ENCODE measurements around the gene TMEM131L. TPM values are rescaled to one million over a fixed set of nuclear protein-coding genes. Genes with fewer than 3 reads are reported as not detected.
"Not testable (repeated sequence)": the region's sequence is repeated elsewhere in the genome, so short reads cannot be mapped to it uniquely, and the experiment has no call there.

Gene TMEM131L
- 7.2 and 7.6 TPM in 2 replicates for total RNA-seq

GRCh38 chr4:153466081-153466948, at the start of gene TMEM131L:
Gene TMEM131L, plus strand, starts transcription at chr4:153466360. Its CDS starts 38 bp downstream, at chr4:153466398.
- DNase-seq (ENCODE audit: low read depth): no peak
- Histone ChIP-seq H3K36me3 (ENCODE audit: control insufficient read depth, insufficient read depth, low read length) (peaks cover 1% of the 10 kb centered on the region), H3K4me3 (ENCODE audit: low read depth, low read length) (peak within 1 kb of the TSS; percentile 87), H3K27me3 (ENCODE audit: control insufficient read depth, insufficient read depth, low read length) (no peaks in the 10 kb centered on the region)
- no peak for TF ChIP-seq CTCF (IDR thresholded peaks at IDR 0.05; ENCODE audit: insufficient read depth, low read length, poor library complexity, severe bottlenecking)

- not testable (repeated sequence) for DNase-seq (ENCODE audit: low read depth); H3K4me3 ChIP-seq (ENCODE audit: low read depth, low read length); H3K27me3 ChIP-seq (ENCODE audit: control insufficient read depth, insufficient read depth, low read length); H3K36me3 ChIP-seq (ENCODE audit: control insufficient read depth, insufficient read depth, low read length)
These were observed 49.7 kb upstream of the TMEM131L start for GRCh38 chr4:153416456-153416855.

GRCh38 chr4:153418121-153418520, 48.0 kb upstream of the TMEM131L start:
- DNase-seq (ENCODE audit: low read depth): no peak
- Histone ChIP-seq H3K27me3 (ENCODE audit: control insufficient read depth, insufficient read depth, low read length) (no peaks in the 10 kb centered on the region), H3K36me3 (ENCODE audit: control insufficient read depth, insufficient read depth, low read length) (no peaks in the 10 kb centered on the region), H3K4me3 (ENCODE audit: low read depth, low read length) (no peak overlapping the region)
- TF ChIP-seq CTCF (IDR thresholded peaks at IDR 0.05; ENCODE audit: insufficient read depth, low read length, poor library complexity, severe bottlenecking): no peak

GRCh38 chr4:153418558-153418957, 47.6 kb upstream of the TMEM131L start:
- no peak overlapping the region for H3K4me3 ChIP-seq (ENCODE audit: low read depth, low read length)
- no peaks in the 10 kb centered on the region for H3K36me3 ChIP-seq (ENCODE audit: control insufficient read depth, insufficient read depth, low read length)
- no peaks in the 10 kb centered on the region for H3K27me3 ChIP-seq (ENCODE audit: control insufficient read depth, insufficient read depth, low read length)
- no peak for DNase-seq (ENCODE audit: low read depth)
- no peak for TF ChIP-seq CTCF (IDR thresholded peaks at IDR 0.05; ENCODE audit: insufficient read depth, low read length, poor library complexity, severe bottlenecking)

- TF ChIP-seq CTCF (IDR thresholded peaks at IDR 0.05; ENCODE audit: insufficient read depth, low read length, poor library complexity, severe bottlenecking): no peak
- no peaks in the 10 kb centered on the region for H3K27me3 ChIP-seq (ENCODE audit: control insufficient read depth, insufficient read depth, low read length)
These were observed 47.1 kb upstream of the TMEM131L start for GRCh38 chr4:153419029-153419428.

GRCh38 chr4:153419673-153420278, 46.4 kb upstream of the TMEM131L start:
- DNase-seq (ENCODE audit: low read depth): no peak
- no peaks in the 10 kb centered on the region for H3K36me3 ChIP-seq (ENCODE audit: control insufficient read depth, insufficient read depth, low read length)
- TF ChIP-seq CTCF (IDR thresholded peaks at IDR 0.05; ENCODE audit: insufficient read depth, low read length, poor library complexity, severe bottlenecking): no peak
- H3K4me3 ChIP-seq (ENCODE audit: low read depth, low read length): no peak overlapping the region
- H3K27me3 ChIP-seq (ENCODE audit: control insufficient read depth, insufficient read depth, low read length): no peaks in the 10 kb centered on the region

More at GRCh38 chr4:153419029-153419428, 47.1 kb upstream of the TMEM131L start:
- DNase-seq (ENCODE audit: low read depth): no peak
- Histone ChIP-seq H3K36me3 (ENCODE audit: control insufficient read depth, insufficient read depth, low read length) (no peaks in the 10 kb centered on the region), H3K4me3 (ENCODE audit: low read depth, low read length) (no peak overlapping the region)
